Measurements from ENCODE around the gene SORCS2.

Gene SORCS2

DNA sequence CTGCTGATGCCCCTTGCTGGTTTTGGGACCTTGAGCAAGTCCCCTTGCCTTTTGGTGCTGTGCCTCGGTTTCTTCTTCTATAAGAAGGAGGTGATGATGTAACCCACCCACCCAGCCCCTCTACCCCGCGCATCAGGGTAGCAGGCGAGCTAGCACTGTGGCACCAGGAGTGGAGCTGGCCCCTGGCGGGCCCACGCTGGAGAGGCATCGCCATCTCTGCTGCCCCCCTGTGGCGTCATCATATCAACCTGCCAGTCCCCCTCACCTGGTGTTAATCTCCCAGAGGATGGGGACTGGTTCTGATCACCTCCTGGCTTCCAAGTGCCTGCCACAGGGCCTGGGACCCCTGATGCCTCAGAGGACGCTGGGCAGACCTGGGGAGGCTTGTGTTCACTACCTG is 6.3 kb upstream of the SORCS2 start:
- TF ChIP-seq RAD21 (IDR thresholded peaks at IDR 0.05; ENCODE audit: low read depth) (peak; percentile 32; the same call in 1 of the 2 replicates), TAF1 (IDR thresholded peaks at IDR 0.05; ENCODE audit: low read depth) (no peak)

GRCh38 chr4:7186516-7187167 is 5.7 kb upstream of the SORCS2 start:
- no peak for TF ChIP-seq TAF1 (IDR thresholded peaks at IDR 0.05; ENCODE audit: low read depth)

DNA sequence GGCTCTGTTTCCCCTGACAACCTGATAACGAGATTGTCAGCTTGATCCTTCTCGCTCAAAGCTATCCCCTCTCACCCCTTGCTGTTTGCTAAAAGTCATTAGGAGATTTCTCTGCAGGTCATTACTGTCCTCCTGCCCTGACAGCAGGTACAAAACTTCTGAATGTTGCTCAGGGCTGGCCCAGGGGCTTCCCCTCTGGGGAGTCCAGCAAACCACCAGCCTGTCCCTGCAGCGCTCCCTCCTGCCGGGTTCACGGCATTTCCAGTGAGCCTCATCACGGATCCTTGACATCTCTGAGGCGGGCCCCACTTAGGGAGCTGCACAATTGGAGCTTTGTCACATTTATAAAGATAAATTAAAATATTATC is 5.2 kb upstream of the SORCS2 start:
- TF ChIP-seq TCF12 (IDR thresholded peaks at IDR 0.05; ENCODE audit: low read depth): no peak
- no peak for TF ChIP-seq EP300 (IDR thresholded peaks at IDR 0.05; ENCODE audit: borderline replicate concordance)
- TF ChIP-seq NFIC (IDR thresholded peaks at IDR 0.05): no peak
- no peak for TF ChIP-seq TEAD4 (IDR thresholded peaks at IDR 0.05)
- no peak for TF ChIP-seq FOXM1 (IDR thresholded peaks at IDR 0.05; ENCODE audit: borderline replicate concordance, low read depth)
- no peak for TF ChIP-seq RAD21 (IDR thresholded peaks at IDR 0.05; ENCODE audit: low read depth)
- no peak for TF ChIP-seq REST (IDR thresholded peaks at IDR 0.05; ENCODE audit: low read depth)
- no peak for TF ChIP-seq CEBPB (IDR thresholded peaks at IDR 0.05)
- no peak for TF ChIP-seq TAF1 (IDR thresholded peaks at IDR 0.05; ENCODE audit: low read depth)
- TF ChIP-seq YY1 (IDR thresholded peaks at IDR 0.05; ENCODE audit: low read depth): no peak
- TF ChIP-seq USF1 (IDR thresholded peaks at IDR 0.05): no peak
- TF ChIP-seq ZBTB7A (IDR thresholded peaks at IDR 0.05; ENCODE audit: low read depth): no peak
- TF ChIP-seq, protein P1, sequence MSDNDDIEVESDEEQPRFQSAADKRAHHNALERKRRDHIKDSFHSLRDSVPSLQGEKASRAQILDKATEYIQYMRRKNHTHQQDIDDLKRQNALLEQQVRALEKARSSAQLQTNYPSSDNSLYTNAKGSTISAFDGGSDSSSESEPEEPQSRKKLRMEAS (IDR thresholded peaks at IDR 0.05): no peak
- TF ChIP-seq EGR1 (IDR thresholded peaks at IDR 0.05): no peak
- TF ChIP-seq CREB1 (IDR thresholded peaks at IDR 0.05; ENCODE audit: low read depth): no peak

DNA sequence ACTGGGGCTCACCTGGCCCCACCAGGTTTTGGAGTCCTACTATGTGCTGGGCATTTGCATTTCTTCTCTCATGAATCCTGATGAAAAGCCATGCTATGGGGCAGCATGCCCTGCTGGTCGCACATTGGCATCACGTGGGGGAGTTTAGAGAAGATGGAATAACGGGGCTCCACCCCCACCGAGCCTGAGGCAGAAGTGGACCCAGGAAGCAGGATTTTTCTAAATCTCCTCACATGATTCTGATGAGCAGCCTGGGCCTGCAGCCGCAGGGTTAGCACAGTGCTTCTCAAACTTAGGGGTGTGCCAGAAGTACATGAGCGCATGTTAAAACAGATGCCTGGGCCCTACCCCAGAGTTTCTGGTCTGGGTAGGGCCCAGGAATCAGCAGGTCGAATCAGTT is 4.6 kb upstream of the SORCS2 start:
- TF ChIP-seq TAF1 (IDR thresholded peaks at IDR 0.05; ENCODE audit: low read depth) (no peak), USF1 (IDR thresholded peaks at IDR 0.05) (no peak), NFIC (IDR thresholded peaks at IDR 0.05) (no peak), RAD21 (IDR thresholded peaks at IDR 0.05; ENCODE audit: low read depth) (no peak), EGR1 (IDR thresholded peaks at IDR 0.05) (no peak), CEBPB (IDR thresholded peaks at IDR 0.05) (no peak), YY1 (IDR thresholded peaks at IDR 0.05; ENCODE audit: low read depth) (no peak), CREB1 (IDR thresholded peaks at IDR 0.05; ENCODE audit: low read depth) (no peak), REST (IDR thresholded peaks at IDR 0.05; ENCODE audit: low read depth) (no peak), EP300 (IDR thresholded peaks at IDR 0.05; ENCODE audit: borderline replicate concordance) (no peak), ZBTB7A (IDR thresholded peaks at IDR 0.05; ENCODE audit: low read depth) (no peak), TCF12 (IDR thresholded peaks at IDR 0.05; ENCODE audit: low read depth) (no peak), FOXM1 (IDR thresholded peaks at IDR 0.05; ENCODE audit: borderline replicate concordance, low read depth) (no peak), TEAD4 (IDR thresholded peaks at IDR 0.05) (no peak)
- TF ChIP-seq, protein P1 (IDR thresholded peaks at IDR 0.05): no peak

DNA sequence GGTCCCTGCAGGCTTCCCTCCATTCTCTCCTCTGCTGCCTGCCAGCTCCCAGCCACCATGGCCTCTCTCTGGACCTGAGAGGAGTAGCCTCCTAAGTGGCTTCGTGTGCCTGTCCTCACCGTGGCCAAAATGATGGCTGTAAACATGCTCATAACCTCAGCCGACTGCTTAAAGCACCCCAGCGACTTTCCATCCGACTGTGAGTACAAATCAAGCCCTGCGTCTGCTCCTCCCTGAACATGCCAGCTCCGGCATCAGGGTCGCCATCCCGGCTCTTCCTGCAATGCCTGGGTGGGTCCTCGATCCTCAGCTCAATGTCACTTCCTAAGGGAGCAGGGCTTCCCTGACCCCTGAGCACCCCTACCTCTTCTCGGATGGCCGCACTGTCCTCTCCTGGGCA is 3.3 kb upstream of the SORCS2 start:
- TF ChIP-seq TEAD4 (IDR thresholded peaks at IDR 0.05) (no peak), CREB1 (IDR thresholded peaks at IDR 0.05; ENCODE audit: low read depth) (no peak), EGR1 (IDR thresholded peaks at IDR 0.05) (no peak), TCF12 (IDR thresholded peaks at IDR 0.05; ENCODE audit: low read depth) (no peak), USF1 (IDR thresholded peaks at IDR 0.05) (no peak), REST (IDR thresholded peaks at IDR 0.05; ENCODE audit: low read depth) (no peak), TAF1 (IDR thresholded peaks at IDR 0.05; ENCODE audit: low read depth) (no peak), CEBPB (IDR thresholded peaks at IDR 0.05) (no peak), EP300 (IDR thresholded peaks at IDR 0.05; ENCODE audit: borderline replicate concordance) (no peak), FOXM1 (IDR thresholded peaks at IDR 0.05; ENCODE audit: borderline replicate concordance, low read depth) (no peak)
- TF ChIP-seq, protein P1 (IDR thresholded peaks at IDR 0.05): no peak

All from Ishikawa (cell line).